ENCODE results near the gene MEGF11. TPM values are rescaled to one million over a fixed set of nuclear protein-coding genes. Genes with fewer than 3 reads are reported as not detected.

MEGF11 gene
- total RNA-seq, 1 donor from 2014 or later: 0.06 TPM

DNA sequence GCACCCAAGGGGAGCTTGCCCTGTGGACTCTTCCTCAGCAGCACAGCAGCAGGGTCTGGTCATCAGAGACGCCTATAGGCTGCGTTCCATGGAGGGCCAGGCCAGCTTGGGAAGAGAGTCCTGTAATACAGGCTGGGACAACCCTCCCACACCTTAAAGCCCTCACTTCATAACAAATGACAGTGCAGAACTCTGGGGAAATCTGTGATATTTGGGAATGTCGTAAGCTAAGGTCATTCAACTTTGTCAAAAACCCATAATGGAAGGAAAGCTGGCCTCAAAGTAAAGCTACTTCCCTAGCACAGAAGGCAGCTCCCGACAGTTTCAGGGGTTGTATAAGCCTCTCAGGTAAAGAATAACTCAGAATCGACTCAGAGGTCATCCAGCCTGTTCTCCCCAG is 133.1 kb downstream of the MEGF11 start:
- Histone ChIP-seq H2AFZ (replicated peaks) (no peak overlapping the region), H3K36me3 (no peaks in the 10 kb centered on the region), H3F3A (ENCODE audit: low read depth) (peaks cover 17% of the 10 kb centered on the region), H4K20me1 (ENCODE audit: low read depth) (peaks cover under 1% of the 10 kb centered on the region), H3K4me1 (peaks cover 15% of the 10 kb centered on the region), H3K27ac (no peak overlapping the region), H3K4me3 (no peak overlapping the region), H3K9me3 (ENCODE audit: low read depth) (no peaks in the 10 kb centered on the region), H3K9ac (no peak overlapping the region), H3K79me2 (ENCODE audit: low read depth) (no peaks in the 10 kb centered on the region), H3K27me3 (no peaks in the 10 kb centered on the region), H3K4me2 (no peak overlapping the region)
- DNase-seq (ENCODE audit: low spot score): no peak
- Mint-ChIP-seq H3K36me3 (no peaks in the 10 kb centered on the region), H3K4me1 (peaks cover 24% of the 10 kb centered on the region), H3K4me3 (no peak overlapping the region), H3K27ac (no peak overlapping the region), H3K27me3 (ENCODE audit: insufficient read depth, low read depth) (peaks cover 2% of the 10 kb centered on the region), H3K9me3 (no peaks in the 10 kb centered on the region)
- TF ChIP-seq EZH2phosphoT487 (IDR thresholded peaks at IDR 0.05): no peak
- no peak for TF ChIP-seq CTCF (IDR thresholded peaks at IDR 0.05)

DNA sequence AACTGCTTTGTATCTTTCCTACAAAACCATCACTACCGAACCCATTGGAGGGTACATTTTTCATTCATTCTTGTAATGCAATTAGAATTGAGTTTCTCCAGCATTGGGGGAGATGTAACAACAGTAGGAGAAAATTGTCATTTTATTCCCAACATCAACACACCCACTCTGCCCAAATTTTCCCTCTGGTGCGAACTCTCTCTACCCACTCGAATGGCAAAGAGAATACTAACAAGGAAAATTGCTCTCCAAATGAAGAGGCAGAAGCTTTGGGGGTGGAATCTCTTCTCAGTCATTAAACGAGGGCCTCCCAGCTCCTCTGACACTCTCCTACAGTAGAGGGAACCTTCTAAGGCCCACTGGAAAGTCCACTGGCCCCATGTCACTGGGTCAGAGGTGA is 135.7 kb downstream of the MEGF11 start:
- TF ChIP-seq CTCF (IDR thresholded peaks at IDR 0.05) (no peak), EZH2 (IDR thresholded peaks at IDR 0.05) (no peak), EZH2phosphoT487 (IDR thresholded peaks at IDR 0.05) (no peak)
- H3K27ac ChIP-seq: no peak overlapping the region
- H3K79me2 ChIP-seq (ENCODE audit: low read depth): no peaks in the 10 kb centered on the region
- no peaks in the 10 kb centered on the region for H3K9me3 ChIP-seq (ENCODE audit: low read depth)
- Mint-ChIP-seq H3K9me3 (no peaks in the 10 kb centered on the region), H3K4me3 (no peak overlapping the region), H3K27ac (no peak overlapping the region), H3K36me3 (no peaks in the 10 kb centered on the region), H3K4me1 (peaks cover 11% of the 10 kb centered on the region), H3K27me3 (ENCODE audit: insufficient read depth, low read depth) (peaks cover 3% of the 10 kb centered on the region)
- no peak overlapping the region for H3K9ac ChIP-seq
- H3K27me3 ChIP-seq: peaks cover 3% of the 10 kb centered on the region
- H4K20me1 ChIP-seq (ENCODE audit: low read depth): no peaks in the 10 kb centered on the region
- H3K36me3 ChIP-seq: no peaks in the 10 kb centered on the region
- no peak overlapping the region for H3K4me2 ChIP-seq
- no peak overlapping the region for H3K4me3 ChIP-seq
- peaks cover 15% of the 10 kb centered on the region for H3F3A ChIP-seq (ENCODE audit: low read depth)
- no peak overlapping the region for H2AFZ ChIP-seq (replicated peaks)
- H3K4me1 ChIP-seq: peaks cover 16% of the 10 kb centered on the region
- DNase-seq (ENCODE audit: low spot score): no peak

DNA sequence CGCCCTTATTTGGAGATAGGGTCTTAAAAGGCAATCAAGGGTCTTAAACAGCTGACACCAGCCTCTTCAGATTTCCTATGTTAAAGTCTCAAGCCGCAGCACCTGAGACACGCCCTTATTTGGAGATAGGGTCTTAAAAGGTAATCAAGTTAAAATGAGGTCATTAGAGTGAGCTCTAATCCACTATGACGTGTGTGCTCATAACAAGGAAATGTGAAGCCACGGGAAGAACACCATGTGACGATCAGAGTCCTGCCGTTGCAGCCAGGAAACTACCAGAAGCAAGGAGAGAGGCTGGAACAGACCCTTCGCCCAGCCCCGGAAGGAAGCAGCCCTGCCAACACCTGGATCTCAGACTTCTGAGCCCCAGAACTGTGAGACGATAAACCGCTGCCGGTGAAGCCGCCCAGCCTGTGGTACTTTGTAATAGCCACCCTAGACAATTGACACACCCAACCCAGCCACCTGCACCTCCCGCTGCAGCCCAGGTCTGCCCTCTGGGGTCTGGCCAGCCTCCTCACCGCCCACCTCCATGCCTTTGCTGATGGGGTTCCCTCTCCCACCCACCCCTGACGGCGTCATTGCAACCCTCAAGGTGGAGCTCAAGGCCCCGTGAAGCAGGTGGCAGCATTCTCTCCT is 137.9 kb downstream of the MEGF11 start:
- Histone ChIP-seq H3K4me3 (no peak overlapping the region), H3K9me3 (ENCODE audit: low read depth) (no peaks in the 10 kb centered on the region), H3F3A (ENCODE audit: low read depth) (peaks cover 10% of the 10 kb centered on the region), H2AFZ (replicated peaks) (no peak overlapping the region), H3K27ac (no peak overlapping the region), H3K79me2 (ENCODE audit: low read depth) (no peaks in the 10 kb centered on the region), H3K4me2 (no peak overlapping the region), H4K20me1 (ENCODE audit: low read depth) (no peaks in the 10 kb centered on the region), H3K9ac (no peak overlapping the region), H3K4me1 (peaks cover 17% of the 10 kb centered on the region), H3K27me3 (peaks cover 3% of the 10 kb centered on the region), H3K36me3 (no peaks in the 10 kb centered on the region)
- H3K4me3 Mint-ChIP-seq: no peak overlapping the region
- peaks cover 14% of the 10 kb centered on the region for H3K4me1 Mint-ChIP-seq
- peaks cover 3% of the 10 kb centered on the region for H3K27me3 Mint-ChIP-seq (ENCODE audit: insufficient read depth, low read depth)
- no peak overlapping the region for H3K27ac Mint-ChIP-seq
- TF ChIP-seq CTCF (IDR thresholded peaks at IDR 0.05): no peak
- no peak for TF ChIP-seq EZH2 (IDR thresholded peaks at IDR 0.05)
- no peak for TF ChIP-seq EZH2phosphoT487 (IDR thresholded peaks at IDR 0.05)
- no peak for DNase-seq (ENCODE audit: low spot score)
- H3K36me3 Mint-ChIP-seq: no peaks in the 10 kb centered on the region
- no peaks in the 10 kb centered on the region for H3K9me3 Mint-ChIP-seq

Data from neural progenitor cell (in vitro differentiated cells).